Measurements from ENCODE around the gene COMMD1. TPM values are rescaled to one million over a fixed set of nuclear protein-coding genes. Genes with fewer than 3 reads are reported as not detected.

Gene COMMD1
- total and polyA plus RNA-seq, 3 donors from 2014 or later, result 61.7 to 87.9 (median 85.2) TPM

Small RNAs within 50 kb of the gene (small RNA-seq; reads per million reads assigned to genes)
- 0 reads per million in 2 donors for gene RF00019

Other genes with a start within 250 kb of the COMMD1 start
- 10 to 100 TPM; 13.3 to 24.7 TPM for gene FAM161A, start 51.6 kb upstream of the COMMD1 start, total RNA-seq
- gene FAM161A, start 51.6 kb upstream of the COMMD1 start, polyA plus RNA-seq (ENCODE audit: insufficient read depth, low read depth, low replicate concordance), result 18.2 TPM
- gene CCT4, start 17.0 kb upstream of the COMMD1 start, total RNA-seq, result 10 to 100 TPM; 82.3 to 82.9 TPM
- 196 TPM for gene CCT4, start 17.0 kb upstream of the COMMD1 start, polyA plus RNA-seq (ENCODE audit: insufficient read depth, low read depth, low replicate concordance)